ENCODE measurements around the gene PDS5A.
"Not testable (repeated sequence)": the region's sequence is repeated elsewhere in the genome, so short reads cannot be mapped to it uniquely, and the experiment has no call there.

PDS5A gene

GRCh38 chr4:39947963-39948362 is 29.7 kb downstream of the PDS5A start:
- no peaks in the 10 kb centered on the region for H3K36me3 ChIP-seq (replicated peaks; ENCODE audit: insufficient read depth, low read length)
- DNase-seq = no peak
- H3K27me3 ChIP-seq (replicated peaks; ENCODE audit: insufficient read depth, low read length) = no peaks in the 10 kb centered on the region

GRCh38 chr4:39947417-39947816 is 30.3 kb downstream of the PDS5A start:
- Histone ChIP-seq H3K79me2 (ENCODE audit: low read length) (peaks cover 100% of the 10 kb centered on the region), H2AFZ (ENCODE audit: low read length) (no peak overlapping the region), H3K4me2 (ENCODE audit: low read depth, low read length) (no peak overlapping the region), H3K36me3 (replicated peaks; ENCODE audit: insufficient read depth, low read length) (no peaks in the 10 kb centered on the region), H3F3A (ENCODE audit: insufficient read depth, low read length) (no peaks in the 10 kb centered on the region), H3K9me2 (replicated peaks; ENCODE audit: insufficient read depth, low read length) (no peaks in the 10 kb centered on the region), H4K20me1 (ENCODE audit: insufficient read depth, low read length) (peaks cover 15% of the 10 kb centered on the region; the same call in 1 of the 2 replicates), H3K9ac (ENCODE audit: low read length) (no peak overlapping the region), H3K4me1 (ENCODE audit: low read length) (no peaks in the 10 kb centered on the region), H3K9me3 (replicated peaks; ENCODE audit: insufficient read depth, low read length) (no peaks in the 10 kb centered on the region), H3K27me3 (replicated peaks; ENCODE audit: insufficient read depth, low read length) (no peaks in the 10 kb centered on the region), H3K4me3 (ENCODE audit: low read length) (no peak overlapping the region), H3K27ac (ENCODE audit: low read length) (no peak overlapping the region)
- DNase-seq = no peak
- no peak for TF ChIP-seq EZH2phosphoT487 (IDR thresholded peaks at IDR 0.05; ENCODE audit: low read length)
- no peak for TF ChIP-seq CTCF (IDR thresholded peaks at IDR 0.05; ENCODE audit: low read length)
- TF ChIP-seq EZH2 (optimal IDR thresholded peaks at IDR 0.05; ENCODE audit: low read depth, low read length) = no peak

More at GRCh38 chr4:39947963-39948362, 29.7 kb downstream of the PDS5A start:
- Histone ChIP-seq H3F3A (ENCODE audit: insufficient read depth, low read length) (no peaks in the 10 kb centered on the region), H3K9ac (ENCODE audit: low read length) (no peak overlapping the region), H3K4me2 (ENCODE audit: low read depth, low read length) (no peak overlapping the region), H2AFZ (ENCODE audit: low read length) (no peak overlapping the region), H3K27ac (ENCODE audit: low read length) (no peak overlapping the region), H4K20me1 (ENCODE audit: insufficient read depth, low read length) (peaks cover 14% of the 10 kb centered on the region; the same call in 1 of the 2 replicates), H3K4me3 (ENCODE audit: low read length) (no peak overlapping the region), H3K9me2 (replicated peaks; ENCODE audit: insufficient read depth, low read length) (no peaks in the 10 kb centered on the region), H3K79me2 (ENCODE audit: low read length) (peaks cover 100% of the 10 kb centered on the region), H3K4me1 (ENCODE audit: low read length) (no peaks in the 10 kb centered on the region), H3K9me3 (replicated peaks; ENCODE audit: insufficient read depth, low read length) (no peaks in the 10 kb centered on the region)
- TF ChIP-seq EZH2phosphoT487 (IDR thresholded peaks at IDR 0.05; ENCODE audit: low read length) (no peak), EZH2 (optimal IDR thresholded peaks at IDR 0.05; ENCODE audit: low read depth, low read length) (no peak), CTCF (IDR thresholded peaks at IDR 0.05; ENCODE audit: low read length) (no peak)

DNA sequence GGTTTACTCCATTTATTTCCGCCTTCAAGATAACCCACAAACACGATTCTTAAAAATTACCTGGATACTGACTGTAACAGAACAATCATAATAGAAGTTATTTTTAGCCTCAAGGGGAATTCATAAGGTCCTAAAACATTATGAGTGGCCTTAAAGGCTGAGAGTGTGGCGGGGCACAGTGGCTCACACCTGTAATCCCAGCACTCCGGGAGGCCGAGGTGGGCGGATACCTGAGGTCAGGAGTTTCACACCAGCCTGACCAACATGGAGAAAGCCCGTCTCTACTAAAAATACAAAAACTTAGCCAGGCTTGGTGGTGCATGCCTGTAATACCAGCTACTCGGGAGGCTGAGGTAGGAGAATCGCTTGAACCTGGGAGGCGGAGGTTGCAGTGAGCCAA is 33.5 kb downstream of the PDS5A start:
- not testable (repeated sequence) for H3K9me3 ChIP-seq (replicated peaks; ENCODE audit: insufficient read depth, low read length); H3K36me3 ChIP-seq (replicated peaks; ENCODE audit: insufficient read depth, low read length); H3K9me2 ChIP-seq (replicated peaks; ENCODE audit: insufficient read depth, low read length); H3K4me1 ChIP-seq (ENCODE audit: low read length); H3K4me2 ChIP-seq (ENCODE audit: low read depth, low read length); H3K27ac ChIP-seq (ENCODE audit: low read length); H3K27me3 ChIP-seq (replicated peaks; ENCODE audit: insufficient read depth, low read length); H3K4me3 ChIP-seq (ENCODE audit: low read length); H2AFZ ChIP-seq (ENCODE audit: low read length); DNase-seq; H3F3A ChIP-seq (ENCODE audit: insufficient read depth, low read length); H3K9ac ChIP-seq (ENCODE audit: low read length)
- Histone ChIP-seq H3K79me2 (ENCODE audit: low read length) (peaks cover 99% of the 10 kb centered on the region), H4K20me1 (ENCODE audit: insufficient read depth, low read length) (peaks cover 13% of the 10 kb centered on the region; the same call in 1 of the 2 replicates)

DNA sequence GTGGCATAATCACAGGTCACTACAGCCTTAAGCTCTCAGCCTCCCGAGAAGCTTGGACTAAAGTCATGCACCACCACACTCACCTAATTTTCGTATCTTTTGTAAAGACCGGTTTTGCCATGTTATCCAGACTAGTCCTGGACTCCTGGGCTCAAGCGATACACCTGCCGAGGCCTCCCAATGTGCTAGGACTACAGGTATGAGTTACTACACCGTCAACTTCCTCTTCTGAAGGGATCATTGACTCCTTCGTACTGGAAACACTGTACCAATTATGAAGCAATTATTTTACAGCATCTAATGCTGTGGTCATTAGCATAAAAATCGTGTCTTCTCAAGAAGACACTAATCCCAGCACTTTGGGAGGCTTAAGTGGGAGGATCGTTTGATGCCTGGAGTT is 35.2 kb downstream of the PDS5A start:
- TF ChIP-seq CTCF (IDR thresholded peaks at IDR 0.05; ENCODE audit: low read length) (no peak), EZH2phosphoT487 (IDR thresholded peaks at IDR 0.05; ENCODE audit: low read length) (no peak), EZH2 (optimal IDR thresholded peaks at IDR 0.05; ENCODE audit: low read depth, low read length) (no peak)
- no peak overlapping the region for H2AFZ ChIP-seq (ENCODE audit: low read length)
- H3K9ac ChIP-seq (ENCODE audit: low read length) = no peak overlapping the region
- no peaks in the 10 kb centered on the region for H3F3A ChIP-seq (ENCODE audit: insufficient read depth, low read length)
- no peak overlapping the region for H3K4me2 ChIP-seq (ENCODE audit: low read depth, low read length)
- H3K9me2 ChIP-seq (replicated peaks; ENCODE audit: insufficient read depth, low read length) = no peaks in the 10 kb centered on the region
- H3K4me3 ChIP-seq (ENCODE audit: low read length) = no peak overlapping the region
- no peaks in the 10 kb centered on the region for H3K36me3 ChIP-seq (replicated peaks; ENCODE audit: insufficient read depth, low read length)
- H3K4me1 ChIP-seq (ENCODE audit: low read length) = no peaks in the 10 kb centered on the region; the same call in 1 of the 2 replicates
- H3K27me3 ChIP-seq (replicated peaks; ENCODE audit: insufficient read depth, low read length) = no peaks in the 10 kb centered on the region
- no peak for DNase-seq
- H3K27ac ChIP-seq (ENCODE audit: low read length) = no peak overlapping the region
- no peaks in the 10 kb centered on the region for H3K9me3 ChIP-seq (replicated peaks; ENCODE audit: insufficient read depth, low read length)
- peaks cover 99% of the 10 kb centered on the region for H3K79me2 ChIP-seq (ENCODE audit: low read length)
- peaks cover 16% of the 10 kb centered on the region; the same call in 1 of the 2 replicates for H4K20me1 ChIP-seq (ENCODE audit: insufficient read depth, low read length)

Data from MM.1S (cell line).